VCaP (cell line): ENCODE data around the gene RHOC.

ENCODE experiments used
- H3K27ac ChIP-seq: fragments of 450-650 bp; 2 replicates; pipeline ENCODE4 v1.5.1; 2017
- CTCF ChIP-seq: fragments of 450-650 bp; conservative IDR thresholded peaks from 2 replicates; pipeline ENCODE4 v1.5.1; 2017; ENCODE audit warnings: mild to moderate bottlenecking, moderate library complexity

Gene RHOC

DNA sequence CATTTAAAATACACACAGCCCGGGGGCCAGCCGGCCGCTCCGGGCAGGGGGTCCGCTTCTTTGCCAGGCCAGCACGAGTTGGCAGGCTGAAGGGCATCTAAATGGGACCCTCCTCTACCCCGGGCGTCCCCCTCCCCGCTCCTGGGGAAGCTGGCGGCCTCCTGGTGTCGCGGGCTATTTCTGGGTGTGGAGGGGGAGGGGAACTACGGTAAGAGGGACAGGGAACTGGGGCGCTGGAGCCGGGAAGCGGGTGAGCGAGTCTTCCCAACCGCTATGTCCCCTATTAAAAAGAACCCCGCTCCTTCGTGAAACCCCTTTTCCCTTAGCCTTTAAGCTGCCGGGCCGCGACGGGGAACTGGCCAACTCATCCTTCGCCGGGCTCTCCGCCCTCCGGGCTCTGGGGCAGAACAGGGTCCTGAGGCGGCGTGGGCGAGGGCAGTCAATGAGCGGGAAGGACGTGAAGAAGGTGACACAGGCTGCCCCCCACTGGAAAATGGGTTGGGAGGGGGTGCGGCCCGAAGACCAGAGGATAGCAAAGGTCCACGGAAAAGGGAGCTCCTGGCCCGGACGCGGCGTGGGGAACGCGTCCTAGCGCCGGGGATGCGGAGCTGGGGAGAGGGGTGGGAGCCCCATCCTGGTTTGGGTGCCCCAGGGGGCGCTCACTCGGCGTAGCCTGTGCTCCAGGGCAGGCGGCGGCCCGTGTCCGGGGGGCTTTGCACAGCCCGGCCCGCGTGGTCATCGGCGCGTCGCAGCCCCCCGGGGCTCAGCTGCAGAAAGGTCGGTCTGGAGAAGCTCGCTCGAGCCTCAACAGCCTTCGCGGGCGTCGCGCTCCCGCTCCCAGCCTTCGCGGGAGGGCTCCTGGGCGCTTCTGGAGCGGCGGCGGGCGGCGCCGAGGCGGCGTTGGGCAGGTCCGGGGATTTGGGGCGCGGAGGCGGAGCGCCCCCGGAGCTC, 7.7 kb upstream of the RHOC start:
- no peak; the same call in 1 of the 2 replicates for TF ChIP-seq CTCF
- peak overlapping the region; percentile 40; the same call in 1 of the 2 replicates for H3K27ac ChIP-seq

DNA sequence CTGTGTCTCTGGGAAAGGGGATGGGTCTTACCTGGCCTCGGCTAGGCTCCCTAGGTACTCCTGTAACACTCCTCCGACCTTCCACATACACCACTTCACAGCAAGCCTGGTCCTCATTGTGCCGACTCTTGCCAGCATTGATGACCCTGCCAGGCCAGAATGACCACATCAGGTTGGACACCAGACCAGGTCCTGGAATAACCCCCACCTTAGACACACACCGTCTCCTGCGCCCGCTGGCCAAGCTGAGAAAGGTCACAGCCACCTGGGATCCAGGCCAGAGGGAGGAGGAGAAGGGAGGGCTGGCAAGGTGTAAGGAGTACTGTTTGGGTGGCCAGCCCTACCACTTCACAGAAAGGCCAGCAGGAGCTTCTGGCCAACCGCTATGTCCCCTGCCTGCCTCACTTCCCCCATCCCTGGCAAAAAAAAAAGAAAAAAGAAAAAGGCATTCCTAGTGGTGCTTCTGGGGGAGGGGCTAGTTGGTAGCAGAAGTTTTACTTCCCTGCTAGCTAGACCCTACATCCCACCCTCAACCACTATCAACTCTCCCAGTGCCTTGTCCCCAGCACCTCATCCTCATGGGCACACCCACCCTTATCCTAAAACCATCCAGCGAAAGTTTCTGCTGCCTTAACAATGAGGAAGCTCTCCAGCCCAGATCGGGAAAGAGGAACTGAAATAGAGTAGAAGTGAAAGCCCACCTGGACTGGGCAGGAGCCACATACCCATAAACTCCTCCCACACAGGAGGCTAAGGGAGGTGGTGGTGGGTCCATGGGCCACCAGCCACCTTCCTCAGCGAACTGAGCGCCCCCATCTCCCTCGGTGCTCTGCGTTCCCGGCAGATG, 6.8 kb upstream of the RHOC start:
- no peak for TF ChIP-seq CTCF
- no peak overlapping the region for H3K27ac ChIP-seq

GRCh38 chr1:112712701-112713128, 5.8 kb upstream of the RHOC start:
- no peak for TF ChIP-seq CTCF
- H3K27ac ChIP-seq = no peak overlapping the region

GRCh38 chr1:112712191-112712590, 5.3 kb upstream of the RHOC start:
- TF ChIP-seq CTCF = no peak
- no peak overlapping the region for H3K27ac ChIP-seq

DNA sequence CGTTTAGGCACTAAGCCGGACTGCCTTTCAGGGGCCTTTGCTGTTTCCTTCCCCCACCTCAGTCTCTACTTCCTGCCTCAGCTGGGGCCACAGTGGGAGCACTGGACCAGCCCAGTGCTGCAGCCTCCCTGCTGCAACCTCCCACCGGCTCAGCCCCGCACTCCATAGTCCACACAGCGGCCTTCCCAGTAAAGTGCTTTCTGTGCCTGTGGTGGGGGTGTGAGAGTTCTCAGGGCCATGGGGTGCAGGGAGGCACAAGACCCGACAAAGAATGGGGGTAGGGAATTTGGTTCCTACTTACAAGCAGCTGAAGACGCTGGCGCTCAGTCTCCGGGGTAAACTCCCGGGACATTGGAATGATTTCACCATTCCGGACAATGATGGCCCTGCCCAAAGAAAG, 4.7 kb upstream of the RHOC start:
- TF ChIP-seq CTCF = no peak
- H3K27ac ChIP-seq = no peak overlapping the region

DNA sequence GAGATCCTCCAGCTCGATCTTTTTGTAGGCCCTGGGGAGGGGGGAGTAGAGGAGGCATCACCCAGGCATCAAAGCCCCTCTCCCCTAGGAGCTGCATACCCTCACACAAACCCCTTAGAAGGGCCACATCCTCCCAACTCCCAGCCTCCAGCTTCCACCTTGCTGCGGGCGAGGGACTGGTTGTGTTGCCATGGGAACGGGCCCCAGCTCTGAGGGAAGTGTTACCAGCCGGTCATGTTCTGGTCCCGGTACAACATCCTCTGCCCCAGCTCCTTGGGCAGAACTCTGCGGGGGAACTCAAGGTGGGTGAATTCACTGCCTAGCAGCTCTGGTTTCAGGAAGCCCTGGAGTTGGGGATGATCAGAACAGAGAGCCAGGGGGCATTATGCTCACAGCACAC, 4.1 kb upstream of the RHOC start:
- no peak for TF ChIP-seq CTCF
- no peak overlapping the region for H3K27ac ChIP-seq

GRCh38 chr1:112710586-112710985, 3.7 kb upstream of the RHOC start:
- TF ChIP-seq CTCF = no peak
- no peak overlapping the region for H3K27ac ChIP-seq
